ENCODE results near the gene TENT5C. TPM values are rescaled to one million over a fixed set of nuclear protein-coding genes. Genes with fewer than 3 reads are reported as not detected.

The TENT5C gene
- total RNA-seq, 1 donor from 2014 or later = 0.53 TPM

GRCh38 chr1:117579221-117579906, 26.5 kb upstream of the TENT5C start:
- Histone ChIP-seq H3K4me3 (ENCODE audit: low read depth, low read length) (no peak overlapping the region), H3K27me3 (ENCODE audit: control insufficient read depth, insufficient read depth, low read length) (no peaks in the 10 kb centered on the region), H3K36me3 (ENCODE audit: control insufficient read depth, insufficient read depth, low read length) (no peaks in the 10 kb centered on the region)
- no peak for DNase-seq (ENCODE audit: low read depth)
- no peak for TF ChIP-seq CTCF (IDR thresholded peaks at IDR 0.05; ENCODE audit: insufficient read depth, low read length, severe bottlenecking)
- FAIRE-seq = peak; percentile 40

- TF ChIP-seq CTCF (IDR thresholded peaks at IDR 0.05; ENCODE audit: insufficient read depth, low read length, severe bottlenecking) = no peak
- Histone ChIP-seq H3K36me3 (ENCODE audit: control insufficient read depth, insufficient read depth, low read length) (no peaks in the 10 kb centered on the region), H3K27me3 (ENCODE audit: control insufficient read depth, insufficient read depth, low read length) (no peaks in the 10 kb centered on the region), H3K4me3 (ENCODE audit: low read depth, low read length) (no peak overlapping the region)
- DNase-seq (ENCODE audit: low read depth) (peak; percentile 76), FAIRE-seq (peak; percentile 64)
Observed at GRCh38 chr1:117580436-117580835, 25.4 kb upstream of the TENT5C start.

- H3K27me3 ChIP-seq (ENCODE audit: control insufficient read depth, insufficient read depth, low read length) = no peaks in the 10 kb centered on the region
- H3K4me3 ChIP-seq (ENCODE audit: low read depth, low read length) = no peak overlapping the region
- TF ChIP-seq CTCF (IDR thresholded peaks at IDR 0.05; ENCODE audit: insufficient read depth, low read length, severe bottlenecking) = no peak
- FAIRE-seq (no peak), DNase-seq (ENCODE audit: low read depth) (no peak)
- H3K36me3 ChIP-seq (ENCODE audit: control insufficient read depth, insufficient read depth, low read length) = no peaks in the 10 kb centered on the region
Observed at GRCh38 chr1:117580882-117581281, 25.0 kb upstream of the TENT5C start.

DNA sequence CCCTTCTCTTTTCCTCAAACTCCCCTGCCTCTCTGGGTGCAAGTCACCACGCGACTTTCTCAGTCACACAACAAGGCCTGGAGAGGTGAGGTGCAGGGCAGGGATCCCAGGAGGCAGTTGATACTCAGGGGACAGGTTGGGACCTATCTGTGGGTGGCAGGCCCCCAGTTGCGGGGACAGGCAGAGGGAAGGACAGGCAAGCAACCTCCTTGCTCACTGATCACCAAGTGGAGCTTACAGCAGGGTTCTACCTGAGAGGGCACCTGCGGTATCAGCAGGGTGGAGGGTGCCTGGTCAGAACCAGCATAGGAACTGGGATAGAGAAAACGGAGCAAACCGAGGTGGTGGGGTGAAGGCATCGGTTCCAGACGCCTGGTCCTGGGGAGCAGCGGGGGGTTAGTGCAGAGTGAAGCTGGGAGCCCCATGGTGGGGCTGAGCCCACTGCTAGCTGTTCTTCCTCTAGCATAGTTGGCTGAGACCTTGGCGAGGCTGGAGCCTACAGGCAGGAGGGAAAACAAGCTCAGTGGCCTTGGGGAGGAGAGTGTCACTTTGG, 24.4 kb upstream of the TENT5C start:
- no peak overlapping the region for H3K4me3 ChIP-seq (ENCODE audit: low read depth, low read length)
- FAIRE-seq (peak; percentile 40), DNase-seq (ENCODE audit: low read depth) (no peak)
- no peaks in the 10 kb centered on the region for H3K36me3 ChIP-seq (ENCODE audit: control insufficient read depth, insufficient read depth, low read length)
- no peaks in the 10 kb centered on the region for H3K27me3 ChIP-seq (ENCODE audit: control insufficient read depth, insufficient read depth, low read length)
- no peak for TF ChIP-seq CTCF (IDR thresholded peaks at IDR 0.05; ENCODE audit: insufficient read depth, low read length, severe bottlenecking)

DNA sequence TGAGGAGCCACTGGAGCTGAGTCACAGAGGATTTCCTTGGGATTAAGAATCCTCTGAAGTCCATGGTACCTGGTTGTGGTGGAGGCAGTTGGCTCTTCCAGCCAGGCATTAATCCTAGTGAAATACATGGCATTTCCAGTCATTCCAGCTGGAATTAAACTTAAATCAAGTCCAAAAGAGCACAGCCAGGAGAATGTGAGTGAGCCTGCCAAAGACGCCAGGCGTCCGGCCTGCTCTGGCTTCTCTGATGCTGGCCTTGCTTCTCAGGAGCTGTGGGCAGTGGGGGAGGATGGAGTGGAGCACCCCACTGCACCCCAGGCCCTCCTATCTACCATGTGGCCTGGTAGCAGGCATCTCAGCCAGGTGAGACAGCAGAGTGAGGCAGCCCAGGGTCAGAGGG, 23.4 kb upstream of the TENT5C start:
- DNase-seq (ENCODE audit: low read depth) (no peak), FAIRE-seq (no peak)
- H3K36me3 ChIP-seq (ENCODE audit: control insufficient read depth, insufficient read depth, low read length) = no peaks in the 10 kb centered on the region
- no peaks in the 10 kb centered on the region for H3K27me3 ChIP-seq (ENCODE audit: control insufficient read depth, insufficient read depth, low read length)
- no peak overlapping the region for H3K4me3 ChIP-seq (ENCODE audit: low read depth, low read length)
- TF ChIP-seq CTCF (IDR thresholded peaks at IDR 0.05; ENCODE audit: insufficient read depth, low read length, severe bottlenecking) = no peak

DNA sequence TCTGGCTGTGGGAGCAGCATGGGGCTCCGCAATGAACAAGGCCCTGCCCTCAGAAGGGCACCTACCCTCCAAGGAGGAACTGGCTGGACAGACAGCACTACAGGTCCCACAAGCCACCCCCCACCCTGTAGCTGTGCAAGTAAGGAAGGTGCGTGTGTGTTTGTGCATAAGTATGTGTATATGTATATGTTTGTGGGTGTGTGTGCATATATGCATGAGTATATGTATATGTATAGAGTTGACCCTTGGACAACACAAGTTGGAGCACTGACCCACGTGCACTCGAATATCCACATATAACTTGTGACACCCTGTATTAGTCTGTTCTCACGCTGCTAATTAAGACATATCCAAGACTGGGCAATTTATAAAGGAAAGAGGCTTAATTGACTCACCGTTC, 22.6 kb upstream of the TENT5C start:
- FAIRE-seq = no peak
- DNase-seq (ENCODE audit: low read depth) = no peak
- no peak for TF ChIP-seq CTCF (IDR thresholded peaks at IDR 0.05; ENCODE audit: insufficient read depth, low read length, severe bottlenecking)
- Histone ChIP-seq H3K27me3 (ENCODE audit: control insufficient read depth, insufficient read depth, low read length) (no peaks in the 10 kb centered on the region), H3K4me3 (ENCODE audit: low read depth, low read length) (no peak overlapping the region), H3K36me3 (ENCODE audit: control insufficient read depth, insufficient read depth, low read length) (no peaks in the 10 kb centered on the region)
